ENCODE results near the gene CAMTA1. TPM values are rescaled to one million over a fixed set of nuclear protein-coding genes. Genes with fewer than 3 reads are reported as not detected.

Gene CAMTA1
- total RNA-seq, 1 donor from 2014 or later, result 34.4 TPM

DNA sequence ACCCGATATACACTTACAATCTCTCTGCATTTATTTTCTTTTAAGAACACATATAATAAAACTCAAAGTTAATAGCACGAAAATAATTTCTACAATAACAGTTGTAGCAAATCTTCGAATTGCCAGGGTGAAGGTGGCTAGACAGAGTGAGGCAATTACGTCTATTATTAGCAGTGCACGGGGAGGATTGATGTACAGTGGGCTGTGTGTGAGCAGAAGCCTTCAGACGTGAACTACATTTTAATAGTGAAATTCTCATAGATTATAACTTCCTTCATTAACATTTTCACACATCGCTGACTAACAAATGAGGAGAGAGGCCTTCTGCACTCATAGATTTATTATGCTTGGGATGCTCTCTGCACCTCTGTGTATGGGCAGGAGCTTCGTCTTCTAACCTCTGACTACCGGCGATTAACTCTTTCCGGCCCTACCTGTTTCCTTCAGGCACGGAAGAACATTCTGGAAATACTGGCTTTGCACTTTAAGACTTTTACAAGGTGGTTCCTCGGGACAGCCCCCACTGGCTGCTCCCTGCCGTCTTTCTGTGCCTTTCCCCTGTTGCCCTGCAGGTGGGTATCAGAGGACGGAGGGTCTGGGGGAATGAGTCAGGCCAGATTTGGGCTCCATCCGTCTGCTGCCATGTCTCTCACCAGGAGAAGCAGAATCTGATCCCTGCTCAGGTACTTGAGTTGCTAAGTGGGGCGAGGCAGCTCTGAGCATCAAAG is 200.5 kb downstream of the CAMTA1 start:
- no peak for ATAC-seq

DNA sequence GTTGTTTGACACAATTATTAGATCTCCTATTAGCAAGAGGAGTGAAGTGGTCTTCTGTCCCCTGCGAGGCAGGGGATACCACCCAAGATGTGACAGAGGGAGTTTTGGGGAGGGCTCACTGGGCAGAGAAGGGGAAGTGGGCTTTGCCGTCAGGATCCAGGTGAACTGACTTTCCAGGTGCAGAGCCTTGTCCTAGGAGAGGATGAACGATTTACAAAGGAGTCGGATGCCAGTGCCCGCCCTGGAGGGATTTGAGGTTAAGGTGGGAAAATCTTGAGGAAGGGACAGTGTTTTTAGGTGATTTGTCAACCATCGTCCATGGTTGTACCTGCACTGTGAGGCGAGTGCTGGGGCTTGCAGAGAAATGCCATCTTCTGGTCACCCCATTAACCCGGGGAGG is 201.0 kb downstream of the CAMTA1 start:
- ATAC-seq, result no peak

DNA sequence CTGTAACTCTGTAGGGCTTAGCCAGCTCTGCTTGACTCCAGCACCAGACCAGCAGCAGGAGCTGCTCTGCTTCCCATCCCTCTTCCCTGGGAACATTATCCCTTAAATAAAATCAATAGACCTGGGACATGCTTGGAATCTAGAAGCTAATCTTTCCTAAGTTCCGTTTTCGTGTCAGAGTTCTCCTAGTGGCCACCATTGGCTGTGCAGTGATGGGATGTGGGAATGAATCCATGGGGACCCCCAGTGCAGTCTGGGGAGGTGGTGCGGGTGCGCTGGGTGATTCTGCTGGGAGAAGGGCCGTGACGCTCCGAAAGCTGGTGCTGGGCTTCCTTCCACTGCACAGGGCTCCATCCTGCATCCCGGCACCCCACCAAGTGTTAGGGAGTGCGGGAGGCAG is 202.7 kb downstream of the CAMTA1 start:
- no peak for ATAC-seq

DNA sequence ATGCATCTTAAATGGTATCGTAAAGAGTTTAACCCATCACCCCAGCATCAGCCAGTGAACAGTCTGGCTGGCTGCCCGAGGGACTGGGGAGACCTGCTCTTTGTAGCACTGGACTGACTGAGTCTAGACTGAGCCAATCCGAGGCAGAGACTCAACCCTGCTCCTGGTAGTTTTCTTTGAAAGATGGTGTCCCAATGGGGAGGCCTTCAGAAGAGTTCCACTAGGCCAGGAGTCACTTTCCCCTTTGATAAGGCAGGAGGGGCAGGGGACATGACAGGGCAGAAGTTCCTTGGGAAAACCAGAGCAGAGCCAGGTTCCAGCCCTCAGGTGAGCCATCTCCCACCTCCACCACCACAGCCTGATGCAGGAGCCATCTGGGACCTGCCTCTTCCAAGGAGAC is 203.5 kb downstream of the CAMTA1 start:
- no peak for ATAC-seq

DNA sequence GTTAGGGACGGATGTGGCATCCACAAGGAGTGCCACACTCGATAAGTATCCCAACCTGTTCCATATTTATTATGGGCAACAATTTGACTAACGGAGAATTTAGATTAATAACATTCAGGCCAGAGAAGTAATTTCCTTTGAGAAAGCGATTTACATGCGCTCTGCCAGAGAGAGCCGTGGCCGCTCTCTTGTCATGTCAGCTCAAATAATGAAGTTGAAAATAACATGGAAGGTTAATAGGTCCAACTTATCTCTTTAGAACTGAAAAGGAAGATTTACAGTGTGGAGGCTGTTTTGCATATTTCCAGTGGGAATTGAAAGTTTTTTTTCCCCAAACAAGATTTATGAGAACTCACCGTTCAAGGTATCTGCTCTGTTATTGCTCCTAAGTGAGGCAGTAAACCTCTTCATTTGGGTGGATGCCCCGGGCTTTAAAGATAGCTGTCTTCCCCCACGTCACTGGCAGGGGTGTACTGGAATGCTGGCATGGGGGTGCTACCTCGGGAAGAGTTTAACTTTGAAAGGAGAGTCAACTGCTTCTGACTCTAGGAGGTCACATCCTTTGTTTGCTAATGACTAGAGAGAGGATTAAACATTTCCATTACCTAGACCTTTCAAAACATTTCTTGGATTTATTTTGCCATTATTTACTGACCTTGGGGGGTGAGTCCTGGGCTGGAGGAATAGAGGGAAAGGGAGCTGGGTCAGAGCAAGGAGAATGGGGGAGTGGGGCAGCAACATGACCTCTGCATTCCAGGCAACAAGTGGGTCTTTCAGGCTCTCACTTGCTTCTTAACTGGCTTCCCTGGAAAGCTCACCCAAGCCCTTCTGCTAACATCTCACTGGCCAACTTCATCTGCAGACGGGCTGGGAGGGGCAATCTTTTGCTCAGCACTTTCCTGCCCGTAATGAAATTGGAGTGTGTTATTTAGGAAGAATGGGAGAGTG is 204.2 kb downstream of the CAMTA1 start:
- ATAC-seq, result no peak

DNA sequence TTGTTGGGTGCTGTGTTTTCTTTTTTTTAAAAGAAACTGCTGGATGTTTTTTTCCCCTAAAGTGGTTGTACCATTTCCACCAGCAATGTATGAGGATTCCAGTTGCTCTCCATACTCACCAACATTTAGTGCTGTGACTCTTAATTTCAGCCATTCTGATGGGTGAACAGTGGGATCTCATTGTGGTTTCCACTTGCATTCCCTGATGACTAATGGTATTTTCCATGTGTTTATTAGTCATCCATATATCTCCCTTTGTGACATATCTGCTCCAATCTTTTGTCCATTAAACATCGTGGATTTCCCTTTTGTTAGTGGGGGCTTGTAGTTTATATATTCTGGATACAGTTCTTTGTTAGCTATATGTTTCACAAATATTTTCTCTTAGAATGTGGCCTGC is 206.0 kb downstream of the CAMTA1 start:
- no peak for ATAC-seq

DNA sequence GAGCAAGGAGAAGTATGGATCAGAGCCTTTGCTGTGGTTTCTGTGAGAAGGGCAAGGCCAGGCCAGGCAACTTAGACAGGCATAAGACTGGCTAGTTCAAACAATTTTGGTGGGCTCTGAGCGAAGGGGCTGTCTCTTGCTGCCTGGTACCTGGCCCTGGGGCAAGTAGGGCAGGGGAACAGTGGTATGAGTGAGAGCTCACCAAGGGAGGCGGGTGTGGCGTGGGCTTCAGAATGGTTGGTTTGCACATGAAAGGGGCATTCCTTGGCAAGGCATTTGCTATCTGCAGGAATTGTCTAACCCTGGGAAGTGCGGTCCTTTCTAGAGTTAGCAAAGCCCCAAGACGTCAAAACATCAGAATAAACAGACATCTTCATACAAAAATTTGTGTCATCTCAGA is 210.5 kb downstream of the CAMTA1 start:
- ATAC-seq, result no peak

DNA sequence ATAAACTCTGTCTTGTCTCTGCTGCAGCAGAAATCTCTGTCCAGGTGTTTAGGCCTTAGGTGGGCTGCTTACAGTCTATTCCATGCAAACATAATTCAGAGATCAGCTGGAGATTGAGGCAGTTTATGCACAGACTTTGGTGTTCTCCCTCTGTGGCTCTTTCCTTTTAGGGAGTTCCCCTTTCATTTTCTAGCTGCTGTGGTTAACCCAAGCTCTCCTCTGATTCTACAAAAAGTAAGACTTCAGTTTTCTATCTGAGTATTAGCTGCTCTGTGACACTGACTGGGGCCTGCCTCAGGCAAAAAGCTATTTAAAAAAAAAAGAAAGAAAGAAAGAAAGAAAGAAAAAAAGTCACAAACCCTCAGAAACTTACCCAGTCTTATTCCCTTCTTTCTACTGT is 211.1 kb downstream of the CAMTA1 start:
- no peak for ATAC-seq

DNA sequence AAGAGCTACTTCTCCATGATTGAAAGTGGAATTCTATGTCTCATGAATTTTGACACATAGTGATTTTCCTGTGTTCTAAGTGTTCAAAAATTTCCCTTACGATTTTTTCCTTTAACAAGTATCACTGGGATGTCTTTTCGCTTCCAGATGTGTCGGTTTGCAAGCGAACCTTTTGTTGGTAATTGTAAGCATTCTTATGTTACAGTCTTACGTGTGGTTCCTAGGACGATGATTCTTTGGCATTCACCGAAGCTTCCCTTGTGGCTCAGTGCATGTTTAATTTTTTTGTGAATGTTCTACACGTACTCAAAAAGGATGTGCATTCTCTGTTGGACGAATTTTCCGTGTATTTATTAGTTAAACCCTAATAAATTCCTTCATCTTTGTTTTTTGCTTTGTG is 211.6 kb downstream of the CAMTA1 start:
- no peak for ATAC-seq

DNA sequence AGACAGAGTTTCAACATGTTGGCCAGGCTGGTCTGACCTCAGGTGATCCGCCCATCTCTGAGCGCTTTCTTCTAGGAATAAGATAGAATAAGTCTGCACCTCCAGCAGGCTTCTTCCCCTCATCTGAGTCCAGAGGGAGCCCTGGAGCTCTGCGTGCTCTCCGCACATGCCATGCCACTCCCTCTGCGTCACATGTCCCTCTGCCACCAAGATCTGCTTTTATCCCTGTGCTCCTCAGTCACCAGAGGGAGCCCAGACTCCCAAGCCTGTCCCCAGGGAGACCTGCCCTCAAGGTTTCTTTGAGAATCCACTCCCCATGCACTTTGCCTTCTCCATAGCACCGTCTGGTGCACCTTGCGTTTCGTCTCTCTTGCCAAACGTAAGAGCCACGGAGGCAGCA is 213.0 kb downstream of the CAMTA1 start:
- ATAC-seq, result no peak

DNA sequence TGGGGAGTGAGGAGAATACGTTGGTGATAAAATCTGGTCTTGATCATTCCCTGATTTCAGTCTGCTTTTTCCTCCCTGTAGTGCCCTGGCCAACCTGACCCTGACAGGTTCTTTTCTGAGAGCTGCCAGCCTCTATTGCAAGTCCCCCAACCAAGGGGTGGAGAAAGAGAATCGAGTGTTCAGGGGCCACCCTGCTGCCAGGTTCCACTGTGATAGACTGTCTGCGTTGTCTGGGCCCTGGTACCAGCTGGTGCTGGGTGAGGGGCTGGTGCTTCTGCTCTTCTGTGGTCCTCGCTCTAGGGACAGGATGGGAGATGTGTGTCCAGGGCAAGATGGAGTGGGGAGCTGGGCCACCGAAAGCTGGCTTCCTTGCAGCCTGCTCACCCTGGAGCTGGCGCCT is 214.6 kb downstream of the CAMTA1 start:
- ATAC-seq, result no peak

DNA sequence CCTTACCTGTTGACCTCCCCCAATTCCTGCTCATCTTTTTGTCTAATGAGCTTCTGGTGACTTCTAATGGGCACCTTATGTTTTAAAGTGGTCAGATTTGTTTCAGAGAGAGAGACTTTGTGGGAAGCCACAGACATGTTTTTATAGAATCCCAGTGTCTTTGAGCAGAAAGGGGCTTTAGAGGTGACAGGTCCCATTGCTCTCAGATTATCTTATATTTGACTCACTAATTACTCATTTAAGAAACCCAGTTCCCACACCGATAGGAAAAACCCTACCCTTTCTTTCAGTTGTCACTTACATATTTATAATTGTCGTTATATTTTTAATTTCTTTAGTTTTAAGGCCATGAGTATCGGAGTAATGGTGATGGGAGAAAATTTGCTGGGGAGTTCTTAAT is 215.5 kb downstream of the CAMTA1 start:
- ATAC-seq, result no peak

DNA sequence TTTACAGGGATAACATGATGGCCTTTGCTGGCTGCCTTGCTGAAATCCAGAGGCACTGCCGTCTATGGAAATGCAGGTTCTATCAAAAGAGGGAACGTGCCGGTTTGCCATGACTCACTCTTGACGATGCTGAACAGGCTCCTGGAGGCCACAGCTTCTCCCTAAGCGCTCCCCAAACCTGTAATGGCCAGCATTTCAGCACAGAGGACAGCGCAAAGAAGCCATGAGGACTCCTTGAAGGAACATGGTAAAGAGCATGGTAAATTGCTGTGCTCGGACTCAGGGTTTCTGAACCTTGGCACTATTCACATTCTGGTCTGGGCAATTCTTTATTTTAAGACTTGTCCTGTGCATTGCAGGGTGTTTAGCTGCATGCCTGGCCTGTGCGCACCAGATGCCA is 217.5 kb downstream of the CAMTA1 start:
- ATAC-seq, result no peak

DNA sequence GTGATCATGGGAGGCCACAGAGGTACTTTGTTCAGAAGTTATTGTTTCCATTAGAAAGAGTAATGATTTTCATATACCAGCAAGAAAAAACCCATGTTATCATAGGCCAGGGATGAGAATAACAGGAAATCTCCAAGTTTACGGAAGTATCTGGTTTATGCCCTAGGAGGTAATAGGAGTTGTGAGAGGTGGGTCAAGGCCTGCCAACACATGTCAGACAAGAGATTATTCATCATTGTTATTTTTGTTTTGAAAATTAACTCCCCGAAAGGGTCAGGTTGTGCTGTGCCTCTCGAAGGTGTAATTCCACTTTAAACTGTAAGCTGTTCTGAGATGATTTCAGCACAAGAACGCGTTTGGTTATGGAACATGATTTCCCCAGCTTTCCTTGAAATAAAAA is 218.4 kb downstream of the CAMTA1 start:
- ATAC-seq, result no peak

DNA sequence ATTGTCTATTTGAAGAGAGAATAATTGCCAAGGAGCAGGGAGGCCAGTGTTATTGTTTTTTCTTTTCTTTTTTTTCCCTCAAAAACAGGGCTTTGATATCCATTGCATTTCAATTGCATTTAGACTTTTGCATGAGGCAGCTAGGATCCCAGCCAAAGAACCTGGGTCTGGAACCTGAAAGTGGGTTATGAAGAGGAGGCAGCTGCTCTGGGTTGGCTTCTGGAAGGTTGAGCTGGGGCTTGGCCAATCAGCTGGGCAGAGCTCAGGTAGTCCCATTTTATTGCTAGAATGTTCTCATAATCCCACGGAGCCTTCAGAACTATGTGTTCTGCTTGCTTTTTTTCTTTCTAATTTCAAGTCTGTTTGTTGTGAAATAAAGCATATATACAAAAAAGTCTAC is 218.9 kb downstream of the CAMTA1 start:
- no peak for ATAC-seq

DNA sequence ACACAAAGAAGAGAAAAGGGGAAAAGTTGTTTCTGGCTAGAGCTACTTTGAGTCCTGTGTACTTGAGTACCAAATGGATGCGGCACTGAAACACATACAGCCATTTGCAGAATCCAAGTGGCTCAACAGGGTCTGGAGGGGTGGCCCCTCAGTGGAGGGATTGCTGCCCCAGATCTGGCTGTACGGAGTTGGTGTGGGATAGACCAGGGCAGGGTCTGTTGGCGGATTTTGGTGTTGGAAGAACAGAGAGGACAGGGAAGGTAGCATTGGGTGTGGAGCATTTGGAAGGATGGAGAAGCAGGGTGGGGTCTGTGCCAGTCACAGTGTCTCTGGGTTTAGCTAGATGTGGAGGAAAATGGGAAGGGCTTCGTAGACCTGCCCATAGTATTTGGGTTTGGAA is 220.5 kb downstream of the CAMTA1 start:
- ATAC-seq, result no peak

DNA sequence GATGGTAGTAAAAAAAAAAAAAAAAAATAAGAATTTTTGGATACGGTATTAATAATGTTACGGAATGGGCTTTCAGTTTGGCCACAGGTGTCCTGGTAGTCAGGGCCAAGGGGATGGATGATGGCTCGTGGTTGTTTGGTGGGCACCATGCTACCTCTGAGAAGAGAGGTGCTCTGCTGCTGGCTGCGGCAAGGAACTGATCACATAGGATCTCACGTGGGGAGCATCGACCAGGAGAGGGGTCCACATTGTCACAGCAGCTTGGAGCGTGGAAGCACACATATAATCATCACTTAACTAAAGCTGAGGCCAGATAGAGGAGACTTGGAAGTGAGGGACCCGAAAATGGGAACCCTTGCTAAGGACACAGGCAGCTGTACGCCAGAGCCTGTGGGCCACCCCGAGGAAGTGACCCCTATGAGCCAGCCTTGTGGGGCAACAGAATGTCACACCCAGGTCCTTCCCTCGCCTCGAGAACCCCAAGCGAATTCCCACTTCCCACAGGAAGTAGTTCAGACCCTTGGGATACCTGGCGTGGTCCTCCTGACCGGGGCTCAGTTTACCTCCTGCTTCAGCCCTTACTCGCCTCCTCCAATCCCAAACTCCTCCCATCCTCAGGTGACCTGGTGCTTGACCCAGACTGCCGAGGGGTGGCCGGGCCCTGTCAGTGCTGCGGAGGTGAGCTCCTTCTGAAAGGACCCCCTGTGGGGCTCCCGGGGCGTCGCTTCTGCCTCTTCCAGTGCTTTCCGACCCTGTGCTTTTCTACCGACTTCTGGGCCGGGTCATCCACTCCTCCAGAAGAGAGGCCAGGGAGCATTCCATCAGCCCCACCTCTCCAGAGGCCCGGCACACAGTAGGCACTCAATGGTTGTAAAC is 222.0 kb downstream of the CAMTA1 start:
- ATAC-seq, result no peak

DNA sequence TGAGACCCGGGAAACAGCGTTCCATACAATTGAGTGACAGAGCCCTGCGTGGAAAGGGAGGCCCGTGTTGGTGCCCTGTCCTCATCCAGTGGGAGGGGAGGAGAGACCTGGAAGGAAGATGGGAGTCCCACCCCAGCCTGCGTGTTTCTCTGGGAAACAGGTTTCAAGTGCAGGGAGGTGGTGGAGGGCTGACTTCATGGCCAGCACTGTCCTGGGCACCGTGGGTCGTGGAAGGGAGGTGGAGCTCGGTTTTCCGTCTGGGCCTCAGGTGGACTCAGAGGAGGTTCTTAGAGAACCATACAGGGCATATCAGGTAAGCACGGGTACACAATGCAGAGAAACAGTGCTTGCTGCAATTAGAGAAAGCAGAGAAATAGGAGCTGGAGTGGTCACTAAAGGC is 222.6 kb downstream of the CAMTA1 start:
- ATAC-seq, result no peak

DNA sequence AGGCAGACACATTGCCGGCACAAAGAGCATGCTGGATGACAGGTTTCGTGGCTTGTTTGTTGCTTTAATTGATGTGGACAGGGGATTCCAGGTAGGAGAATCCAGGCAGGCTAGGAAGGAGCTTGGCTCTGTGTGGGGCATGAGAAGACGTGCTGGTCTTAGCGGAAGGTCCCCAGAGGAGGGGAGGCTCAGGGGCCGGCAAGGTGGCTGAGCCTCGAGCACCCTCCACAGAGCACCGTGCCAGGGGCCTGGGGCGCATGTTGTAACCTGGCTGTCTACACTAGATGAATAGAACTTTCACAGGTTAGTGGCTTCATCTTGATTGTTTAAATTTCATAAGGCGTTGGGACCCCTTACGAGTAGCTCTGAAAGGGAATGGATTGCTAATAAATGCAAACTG is 223.1 kb downstream of the CAMTA1 start:
- no peak for ATAC-seq

DNA sequence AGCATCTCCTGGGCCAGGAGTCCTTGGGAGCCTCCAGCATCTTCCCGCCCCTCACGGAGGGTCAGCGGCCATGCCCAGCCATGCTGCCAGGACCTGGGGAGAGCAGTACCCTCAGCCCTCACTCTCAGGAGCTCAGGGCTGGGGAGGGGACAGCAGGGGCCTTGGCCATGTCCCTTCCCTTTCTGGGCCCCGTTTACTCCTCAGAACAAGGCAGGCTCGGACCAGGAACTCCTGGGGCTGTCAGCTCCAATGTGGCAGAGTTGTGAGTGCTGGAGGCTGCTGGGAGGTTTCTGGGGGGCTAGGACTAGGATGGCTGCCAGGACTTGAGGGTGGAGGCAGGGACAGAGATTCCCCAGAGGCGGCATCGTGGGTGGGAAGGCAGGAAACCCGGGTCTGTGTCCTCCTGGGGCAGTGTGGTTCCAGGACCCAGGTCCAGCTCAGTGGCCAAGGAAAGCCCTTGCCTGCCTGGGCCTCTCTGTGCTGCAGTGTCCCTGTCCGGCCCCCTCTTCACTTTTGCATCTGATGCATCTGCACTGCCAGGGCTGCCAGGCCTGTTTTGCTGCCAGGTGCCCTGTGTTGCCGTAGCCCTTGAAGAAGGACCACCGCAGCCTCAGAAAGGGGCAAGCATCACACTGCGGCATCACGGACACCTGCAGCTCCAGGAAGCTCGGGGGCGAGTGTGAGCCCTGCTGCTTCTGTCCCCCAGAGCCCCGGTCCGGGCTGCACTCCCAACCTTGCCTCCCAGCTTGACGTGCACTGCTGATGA is 223.9 kb downstream of the CAMTA1 start:
- no peak for ATAC-seq

DNA sequence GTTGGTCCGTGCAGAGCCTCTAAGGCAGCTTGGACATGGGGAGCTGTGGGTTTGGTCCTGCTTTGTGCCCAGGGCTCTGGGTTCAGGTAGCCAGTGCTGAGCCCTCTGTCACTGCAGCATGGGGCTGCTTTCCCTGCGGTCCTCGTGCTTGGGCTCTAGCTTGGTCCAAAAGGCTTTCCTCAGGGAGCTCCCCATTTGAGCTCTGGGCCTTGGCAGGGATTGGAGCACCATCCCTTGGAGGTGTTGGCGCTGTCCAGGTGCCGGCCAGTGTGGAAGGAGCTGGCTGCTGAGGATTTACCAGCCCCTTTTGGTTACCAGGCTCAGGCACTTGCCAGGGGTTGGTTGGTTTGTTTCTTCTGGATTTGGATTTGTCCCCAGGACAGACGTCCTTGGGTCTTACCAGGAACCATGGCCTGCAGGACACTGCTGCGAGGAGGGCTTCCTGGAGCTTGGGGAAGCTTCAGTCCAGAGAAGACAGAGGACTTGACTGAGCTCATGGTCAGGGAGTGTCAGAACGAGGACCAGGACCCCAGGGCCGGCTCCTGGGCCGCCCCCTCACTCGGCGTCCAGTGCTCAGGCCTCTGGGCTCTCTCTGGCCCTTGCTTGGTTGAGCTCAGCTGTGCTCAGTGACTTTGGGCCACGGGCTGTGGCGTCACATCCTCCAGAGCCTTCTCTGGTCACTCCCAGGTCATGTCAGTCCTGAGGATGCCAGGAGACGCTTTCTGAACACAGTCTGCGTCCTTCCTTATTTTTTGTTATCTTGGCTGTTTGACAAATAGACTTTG is 224.7 kb downstream of the CAMTA1 start:
- ATAC-seq, result no peak
